ENCODE data around the gene TMEM17.

- TF ChIP-seq CTCF (IDR thresholded peaks at IDR 0.05; ENCODE audit: insufficient read depth, low read length, poor library complexity, severe bottlenecking) = no peak
- TF ChIP-seq EZH2phosphoT487 (conservative IDR thresholded peaks at IDR 0.05; ENCODE audit: low read length) = no peak
Measured at GRCh38 chr2:62467100-62467474, 38.9 kb downstream of the TMEM17 start.

Data from SU-DHL-6 (cell line).